ENCODE data around the gene C11orf68. TPM values are rescaled to one million over a fixed set of nuclear protein-coding genes. Genes with fewer than 3 reads are reported as not detected.

C11orf68 gene
- total RNA-seq, 1 donor from 2014 or later = 34.9 TPM

- Mint-ChIP-seq H3K36me3 (peaks cover 2% of the 10 kb centered on the region), H3K9me3 (no peaks in the 10 kb centered on the region), H3K4me3 (no peak overlapping the region), H3K4me1 (peaks cover 23% of the 10 kb centered on the region), H3K27ac (no peak overlapping the region), H3K27me3 (ENCODE audit: low read depth) (peaks cover 13% of the 10 kb centered on the region)
- DNase-seq (ENCODE audit: low spot score in 2 of 2, unreplicated experiment in 2 of 2) = no peak
- no peak for TF ChIP-seq CTCF (IDR thresholded peaks at IDR 0.05; ENCODE audit: unreplicated experiment)
Measured at GRCh38 chr11:65911682-65912568, 6.9 kb downstream of the C11orf68 start.

GRCh38 chr11:65907878-65908277 lies 11.0 kb downstream of the C11orf68 start:
- no peak for DNase-seq (ENCODE audit: low spot score in 2 of 2, unreplicated experiment in 2 of 2)

GRCh38 chr11:65906602-65907001 lies 12.3 kb downstream of the C11orf68 start:
- Mint-ChIP-seq H3K27ac (no peak overlapping the region), H3K36me3 (no peaks in the 10 kb centered on the region), H3K4me3 (no peak overlapping the region), H3K9me3 (no peaks in the 10 kb centered on the region), H3K27me3 (ENCODE audit: low read depth) (peaks cover 44% of the 10 kb centered on the region), H3K4me1 (peaks cover 2% of the 10 kb centered on the region)
- no peak for DNase-seq (ENCODE audit: low spot score in 2 of 2, unreplicated experiment in 2 of 2)
- no peak for TF ChIP-seq CTCF (IDR thresholded peaks at IDR 0.05; ENCODE audit: unreplicated experiment)

More at GRCh38 chr11:65907878-65908277, 11.0 kb downstream of the C11orf68 start:
- no peak for TF ChIP-seq CTCF (IDR thresholded peaks at IDR 0.05; ENCODE audit: unreplicated experiment)
- Mint-ChIP-seq H3K27ac (no peak overlapping the region), H3K27me3 (ENCODE audit: low read depth) (peaks cover 31% of the 10 kb centered on the region), H3K4me1 (peaks cover 3% of the 10 kb centered on the region), H3K36me3 (no peaks in the 10 kb centered on the region), H3K4me3 (no peak overlapping the region), H3K9me3 (no peaks in the 10 kb centered on the region)

GRCh38 chr11:65903715-65904114 lies 15.1 kb downstream of the C11orf68 start:
- Mint-ChIP-seq H3K27ac (no peak overlapping the region), H3K9me3 (no peaks in the 10 kb centered on the region), H3K4me3 (no peak overlapping the region), H3K4me1 (peaks cover 2% of the 10 kb centered on the region), H3K27me3 (ENCODE audit: low read depth) (peaks cover 59% of the 10 kb centered on the region), H3K36me3 (no peaks in the 10 kb centered on the region)
- no peak for DNase-seq (ENCODE audit: low spot score in 2 of 2, unreplicated experiment in 2 of 2)
- no peak for TF ChIP-seq CTCF (IDR thresholded peaks at IDR 0.05; ENCODE audit: unreplicated experiment)

- no peak overlapping the region for H3K27ac Mint-ChIP-seq
- no peak for TF ChIP-seq CTCF (IDR thresholded peaks at IDR 0.05; ENCODE audit: unreplicated experiment)
- H3K4me3 Mint-ChIP-seq = no peak overlapping the region
- no peaks in the 10 kb centered on the region for H3K36me3 Mint-ChIP-seq
- no peak for DNase-seq (ENCODE audit: low spot score in 2 of 2, unreplicated experiment in 2 of 2)
- H3K27me3 Mint-ChIP-seq (ENCODE audit: low read depth) = peaks cover 64% of the 10 kb centered on the region
- H3K9me3 Mint-ChIP-seq = no peaks in the 10 kb centered on the region
- H3K4me1 Mint-ChIP-seq = peaks cover 3% of the 10 kb centered on the region
Measured at GRCh38 chr11:65903068-65903481, 15.8 kb downstream of the C11orf68 start.

Measured in mesothelial cell of epicardium (in vitro differentiated cells).